Activated CD4-positive, alpha-beta T cell treated with anti-CD3 and anti-CD28 coated beads, Interleukin-2, amount 10 ng/mL, durations not matched to agents 7 days and 5 days (primary cell): ENCODE data around the gene ZNF566. TPM values are rescaled to one million over a fixed set of nuclear protein-coding genes. Genes with fewer than 3 reads are reported as not detected.

ENCODE experiments used
- CTCF ChIA-PET: fragments of 350-600 bp; sonication (Branson Sonifier 250); formaldehyde crosslinking; loops from one replicate; lab custom pipeline; 2021; ENCODE audit warnings: antibody characterized with exemption; lab: Charles Lee
- POLR2A ChIA-PET: fragments of 350-600 bp; sonication (Branson Sonifier 250); formaldehyde crosslinking; loops from one replicate; lab custom pipeline; 2021; ENCODE audit warnings: antibody characterized with exemption; lab: Charles Lee
- DNase-seq: peaks from one replicate; pipeline ENCODE4 v3.0.0-alpha.2; 2020
- H3K27ac Mint-ChIP-seq: one replicate; pipeline ENCODE4 v1.8.0; 2021; ENCODE audit warnings: mild to moderate bottlenecking, moderate library complexity, mixed read lengths
- H3K27me3 Mint-ChIP-seq: one replicate; pipeline ENCODE4 v1.8.0; 2021; ENCODE audit warnings: mixed read lengths
- H3K36me3 Mint-ChIP-seq: one replicate; pipeline ENCODE4 v1.8.0; 2021; ENCODE audit warnings: low read depth, mixed read lengths
- H3K4me1 Mint-ChIP-seq: one replicate; pipeline ENCODE4 v1.8.0; 2021; ENCODE audit warnings: mixed read lengths
- H3K4me3 Mint-ChIP-seq: one replicate; pipeline ENCODE4 v1.8.0; 2021; ENCODE audit warnings: mild to moderate bottlenecking, moderate library complexity, mixed read lengths
- H3K9me3 Mint-ChIP-seq: one replicate; pipeline ENCODE4 v1.8.0; 2021; ENCODE audit warnings: mixed read lengths
- total RNA-seq, 2 experiments: library from RNA; stranded (reverse); gene quantifications; one replicate each; pipeline ENCODE4 v1.2.3, GENCODE V29; 2021

ZNF566 gene
- total RNA-seq, 2 experiments from 2014 or later, result 7.8 to 9.6 TPM

- Mint-ChIP-seq H3K9me3 (peaks cover 35% of the 10 kb centered on the region), H3K27me3 (peaks cover 13% of the 10 kb centered on the region), H3K4me3 (no peak overlapping the region), H3K27ac (no peak overlapping the region), H3K4me1 (peaks cover 7% of the 10 kb centered on the region), H3K36me3 (peaks cover 18% of the 10 kb centered on the region)
- CTCF ChIA-PET, result no interaction called here
- POLR2A ChIA-PET, result no interaction called here
- DNase-seq, result no peak
Observed at GRCh38 chr19:36423925-36424324, 65.4 kb downstream of the ZNF566 start.

GRCh38 chr19:36421749-36422481 is 67.4 kb downstream of the ZNF566 start:
- Mint-ChIP-seq H3K4me1 (peaks cover 25% of the 10 kb centered on the region), H3K4me3 (peak overlapping the region; percentile 25), H3K36me3 (peaks cover 33% of the 10 kb centered on the region), H3K27me3 (peaks cover 13% of the 10 kb centered on the region), H3K9me3 (peaks cover 39% of the 10 kb centered on the region), H3K27ac (no peak overlapping the region)
- ChIA-PET POLR2A (no interaction called here), CTCF (no interaction called here)
- no peak for DNase-seq

- ChIA-PET CTCF (interaction anchor here (0.7 kb wide), 1 partner anchor 588 kb away, joined by 4 read pairs; no protein-coding TSS in a partner anchor), POLR2A (no interaction called here)
- H3K9me3 Mint-ChIP-seq, result peaks cover 37% of the 10 kb centered on the region
- DNase-seq, result no peak
- peaks cover 13% of the 10 kb centered on the region for H3K27me3 Mint-ChIP-seq
- peak overlapping the region; percentile 19 for H3K4me3 Mint-ChIP-seq
- no peak overlapping the region for H3K27ac Mint-ChIP-seq
- peaks cover 25% of the 10 kb centered on the region for H3K4me1 Mint-ChIP-seq
- H3K36me3 Mint-ChIP-seq, result peaks cover 35% of the 10 kb centered on the region
Observed at GRCh38 chr19:36420961-36421748, 68.2 kb downstream of the ZNF566 start.

DNA sequence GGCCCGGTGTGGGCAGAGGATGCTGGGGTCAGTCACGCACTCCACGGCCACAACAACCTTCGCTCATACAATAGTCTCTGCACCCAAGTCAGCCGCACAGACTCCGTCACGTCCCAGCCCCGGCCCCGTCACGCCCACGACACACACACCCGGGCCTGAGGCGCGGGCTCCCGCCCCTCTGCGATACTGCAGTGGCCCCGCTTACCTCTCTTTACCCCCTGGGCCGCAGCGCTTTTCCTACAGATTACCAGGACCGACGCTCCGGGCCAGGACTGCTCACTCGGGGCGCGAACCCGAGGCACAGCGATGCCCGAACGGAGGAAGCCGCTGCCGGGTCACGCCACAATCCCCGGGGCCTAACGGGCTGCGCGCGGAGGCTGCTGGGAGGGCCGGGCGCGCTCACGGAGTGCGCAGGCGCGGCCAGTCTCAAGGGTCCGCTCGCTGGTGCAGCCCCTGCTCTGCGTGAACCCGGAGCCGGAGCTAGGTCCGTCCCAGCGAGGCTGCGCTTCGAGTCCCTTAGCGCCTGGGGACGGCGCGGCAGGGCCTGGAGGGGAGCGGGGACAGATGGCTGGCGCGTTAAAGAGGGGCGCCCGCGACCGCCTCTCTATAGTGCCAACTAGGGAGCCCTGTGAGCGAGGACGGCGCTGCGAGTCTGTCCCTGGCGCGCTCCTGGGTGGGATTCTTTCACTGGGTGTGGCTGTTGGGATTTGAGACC is 70.9 kb downstream of the ZNF566 start, which contains the start of gene ZFP82:
ZFP82 (minus strand) TSS at position 358 of the 715 bp plus-strand sequence. CDS start 8,855 bp downstream, outside the sequence.
- CTCF ChIA-PET, result interaction anchor here (0.6 kb wide), 1 partner anchor 282 kb away, joined by 3 read pairs; no protein-coding TSS in a partner anchor
- peaks cover 25% of the 10 kb centered on the region for H3K4me1 Mint-ChIP-seq
- H3K27me3 Mint-ChIP-seq, result peaks cover 11% of the 10 kb centered on the region
- peak within 1 kb of the TSS; percentile 97 for H3K27ac Mint-ChIP-seq
- H3K36me3 Mint-ChIP-seq, result peaks cover 54% of the 10 kb centered on the region
- POLR2A ChIA-PET, result no interaction called here
- H3K9me3 Mint-ChIP-seq, result peaks cover 38% of the 10 kb centered on the region
- peak within 1 kb of the TSS; percentile 90 for H3K4me3 Mint-ChIP-seq
- peak; percentile 80 for DNase-seq

GRCh38 chr19:36417752-36418286 is 71.5 kb downstream of the ZNF566 start:
- H3K27me3 Mint-ChIP-seq, result peaks cover 11% of the 10 kb centered on the region
- H3K4me3 Mint-ChIP-seq, result peak overlapping the region; percentile 90
- peaks cover 60% of the 10 kb centered on the region for H3K36me3 Mint-ChIP-seq
- H3K27ac Mint-ChIP-seq, result peak overlapping the region; percentile 97
- ChIA-PET CTCF (no interaction called here), POLR2A (no interaction called here)
- peaks cover 40% of the 10 kb centered on the region for H3K9me3 Mint-ChIP-seq
- H3K4me1 Mint-ChIP-seq, result peaks cover 25% of the 10 kb centered on the region
- no peak for DNase-seq

- peaks cover 76% of the 10 kb centered on the region for H3K36me3 Mint-ChIP-seq
- no peaks in the 10 kb centered on the region for H3K27me3 Mint-ChIP-seq
- no peaks in the 10 kb centered on the region for H3K4me1 Mint-ChIP-seq
- DNase-seq, result no peak
- peaks cover 51% of the 10 kb centered on the region for H3K9me3 Mint-ChIP-seq
- H3K27ac Mint-ChIP-seq, result no peak overlapping the region
- POLR2A ChIA-PET, result no interaction called here
- H3K4me3 Mint-ChIP-seq, result no peak overlapping the region
- CTCF ChIA-PET, result no interaction called here
Observed at GRCh38 chr19:36409841-36410240, 79.5 kb downstream of the ZNF566 start.

GRCh38 chr19:36408101-36408500 is 81.3 kb downstream of the ZNF566 start:
- H3K4me3 Mint-ChIP-seq, result no peak overlapping the region
- DNase-seq, result no peak
- peaks cover 52% of the 10 kb centered on the region for H3K9me3 Mint-ChIP-seq
- H3K36me3 Mint-ChIP-seq, result peaks cover 76% of the 10 kb centered on the region
- POLR2A ChIA-PET, result no interaction called here
- H3K27ac Mint-ChIP-seq, result no peak overlapping the region
- no peaks in the 10 kb centered on the region for H3K4me1 Mint-ChIP-seq
- H3K27me3 Mint-ChIP-seq, result no peaks in the 10 kb centered on the region
- CTCF ChIA-PET, result no interaction called here

DNA sequence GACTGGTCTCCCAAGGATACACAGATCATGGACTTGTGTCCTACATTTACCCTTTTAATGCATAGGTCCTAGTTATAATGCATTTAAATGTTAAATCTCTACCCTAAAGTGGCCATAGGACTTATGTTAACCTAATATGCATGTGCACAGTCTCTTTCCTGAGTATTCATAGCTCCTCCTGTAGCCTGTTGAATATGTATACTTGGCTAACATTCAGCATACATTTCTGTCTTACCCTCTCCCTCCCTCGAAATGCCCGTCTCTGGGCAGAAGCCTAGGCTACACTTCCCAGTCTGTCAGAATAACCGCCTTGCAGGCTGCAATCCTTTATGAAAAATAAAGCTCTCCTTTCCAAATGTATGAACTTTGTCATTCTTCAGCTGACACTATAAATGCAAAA is 84.9 kb downstream of the ZNF566 start:
- Mint-ChIP-seq H3K4me3 (no peak overlapping the region), H3K27me3 (no peaks in the 10 kb centered on the region), H3K4me1 (no peaks in the 10 kb centered on the region), H3K36me3 (peaks cover 82% of the 10 kb centered on the region), H3K9me3 (peaks cover 47% of the 10 kb centered on the region), H3K27ac (no peak overlapping the region)
- POLR2A ChIA-PET, result no interaction called here
- no peak for DNase-seq
- CTCF ChIA-PET, result no interaction called here

DNA sequence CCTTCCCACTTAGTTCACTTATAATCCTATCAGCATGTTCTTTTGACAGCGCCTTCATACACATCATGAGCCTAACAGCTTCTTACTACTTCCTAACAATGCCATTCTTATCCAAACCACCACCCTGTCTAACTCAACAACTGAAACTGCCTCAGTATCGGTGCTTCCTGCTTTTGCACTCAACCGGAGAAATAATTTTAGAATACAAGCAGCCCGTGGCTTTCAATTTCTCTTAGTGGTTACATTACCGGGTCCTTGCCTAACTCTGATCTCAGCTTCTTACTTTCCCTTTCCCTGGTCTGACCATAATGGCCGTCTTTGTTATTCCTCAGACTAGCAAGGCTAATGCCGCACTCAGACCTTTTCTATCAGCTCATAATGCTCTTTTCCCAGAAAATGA is 87.9 kb downstream of the ZNF566 start:
- ChIA-PET CTCF (no interaction called here), POLR2A (no interaction called here)
- peaks cover 37% of the 10 kb centered on the region for H3K9me3 Mint-ChIP-seq
- H3K36me3 Mint-ChIP-seq, result peaks cover 81% of the 10 kb centered on the region
- no peak overlapping the region for H3K4me3 Mint-ChIP-seq
- DNase-seq, result no peak
- no peaks in the 10 kb centered on the region for H3K4me1 Mint-ChIP-seq
- H3K27ac Mint-ChIP-seq, result no peak overlapping the region
- H3K27me3 Mint-ChIP-seq, result no peaks in the 10 kb centered on the region

GRCh38 chr19:36398571-36398970 is 90.8 kb downstream of the ZNF566 start:
- ChIA-PET POLR2A (no interaction called here), CTCF (no interaction called here)
- Mint-ChIP-seq H3K4me1 (no peaks in the 10 kb centered on the region), H3K4me3 (no peak overlapping the region), H3K27me3 (no peaks in the 10 kb centered on the region), H3K9me3 (peaks cover 38% of the 10 kb centered on the region), H3K36me3 (peaks cover 74% of the 10 kb centered on the region), H3K27ac (no peak overlapping the region)
- no peak for DNase-seq
